NT2/D1 (cell line): ENCODE measurements around the gene SMC3.

ENCODE experiments used
- SUZ12 ChIP-seq: IDR thresholded peaks from 2 replicates; pipeline ENCODE4 v1.6.1; 2011; ENCODE audit not compliant: insufficient read length, insufficient read depth; ENCODE audit errors: extremely low read depth
- YY1 ChIP-seq: IDR thresholded peaks from 2 replicates; pipeline ENCODE4 v1.6.1; 2011; ENCODE audit not compliant: insufficient read length, insufficient read depth

DNA sequence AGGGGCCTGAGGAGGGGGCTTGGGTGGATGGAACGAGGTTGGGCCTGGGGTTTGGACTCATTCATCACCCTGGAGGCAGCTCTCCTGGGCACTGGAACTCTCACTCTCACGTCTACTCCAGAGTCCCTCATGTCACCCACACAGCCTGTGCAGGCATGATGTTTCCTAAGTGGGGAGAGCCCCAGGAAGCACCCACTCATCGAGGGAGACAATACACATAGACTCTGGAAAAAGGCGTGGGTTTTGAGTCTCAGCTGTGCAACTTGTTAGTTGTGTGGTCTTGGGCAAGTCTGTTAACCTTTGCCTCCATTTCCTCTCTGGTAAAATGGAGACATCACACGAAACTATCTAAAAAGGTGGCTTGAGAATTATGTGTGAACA lies 50.7 kb downstream of the SMC3 start:
- TF ChIP-seq YY1 = no peak
- no peak for TF ChIP-seq SUZ12
